ENCODE measurements around the gene GATD1. TPM values are rescaled to one million over a fixed set of nuclear protein-coding genes. Genes with fewer than 3 reads are reported as not detected.

GATD1 gene
- total and polyA plus RNA-seq, 2 donors (not counting 1 experiment from before 2014, with no cell fraction given) = 62.4 to 70.0 TPM

- Mint-ChIP-seq H3K27ac (no peak overlapping the region), H3K4me1 (peaks cover 2% of the 10 kb centered on the region), H3K4me3 (no peak overlapping the region), H3K27me3 (no peaks in the 10 kb centered on the region), H3K9me3 (ENCODE audit: insufficient read depth) (no peaks in the 10 kb centered on the region)
- POLR2A ChIA-PET = no interaction called here
- no peak overlapping the region for H3K27ac ChIP-seq (ENCODE audit: low read length in 2 of 2)
- H3K27me3 ChIP-seq (replicated peaks in 1 of 4; ENCODE audit: control extremely low read depth in 1 of 4, control insufficient read depth in 3 of 4, insufficient read depth in 4 of 4, low read length in 3 of 4) = no peaks in the 10 kb centered on the region
- H3K4me3 ChIP-seq (ENCODE audit: control extremely low read depth in 1 of 5, extremely low read depth in 1 of 5, insufficient read depth in 1 of 5, low read depth in 2 of 5, low read length in 4 of 5) = no peak overlapping the region
- H2AFZ ChIP-seq (ENCODE audit: insufficient read depth, low read depth, low read length, poor library complexity, severe bottlenecking) = no peak overlapping the region
- no peak overlapping the region for H3K9ac ChIP-seq (ENCODE audit: low read length)
- H3K9me3 ChIP-seq (ENCODE audit: control extremely low read depth in 1 of 3, control insufficient read depth in 2 of 3, insufficient read depth in 1 of 3, low read length in 2 of 3) = no peaks in the 10 kb centered on the region
- TF ChIP-seq EZH2 (IDR thresholded peaks at IDR 0.05; ENCODE audit: borderline replicate concordance, insufficient read depth, low read depth, low read length, poor library complexity, severe bottlenecking) = no peak
- TF ChIP-seq CTCF (IDR thresholded peaks at IDR 0.05) = no peak
- no peak for ATAC-seq (ENCODE audit: low read depth)
- CTCF ChIA-PET = interaction anchor here (1.1 to 3.1 kb wide), 2 partner anchors 102 to 105 kb away, joined by 3 to 8 read pairs; no protein-coding TSS in a partner anchor
- WGBS (ENCODE audit: insufficient coverage) = 100% methylated on average over 1 of the region's 2 CpGs
- no peak overlapping the region for H3K4me2 ChIP-seq (replicated peaks; ENCODE audit: low read depth, low read length, poor library complexity, severe bottlenecking)
- H4K20me1 ChIP-seq (ENCODE audit: control insufficient read depth, insufficient read depth, low read length, poor library complexity, severe bottlenecking) = peaks cover 17% of the 10 kb centered on the region
- peaks cover 0 to 43% of the 10 kb centered on the region in 2 experiments for H3K36me3 ChIP-seq (replicated peaks in 1 of 2; ENCODE audit: control extremely low read depth in 1 of 2, control insufficient read depth in 1 of 2, extremely low read depth in 1 of 2, insufficient read depth in 2 of 2, low read length in 1 of 2)
- H3K4me1 ChIP-seq (ENCODE audit: control insufficient read depth in 2 of 2, insufficient read depth in 2 of 2, low read length in 2 of 2) = no peaks in the 10 kb centered on the region
- intact Hi-C loops (cut with micrococcal nuclease) = no loop called here
- DNase-seq = no peak
- no peaks in the 10 kb centered on the region for H3K79me2 ChIP-seq (ENCODE audit: control insufficient read depth, insufficient read depth, low read length)
These were observed 10.4 kb downstream of the GATD1 start for GRCh38 chr11:766936-767210.

DNA sequence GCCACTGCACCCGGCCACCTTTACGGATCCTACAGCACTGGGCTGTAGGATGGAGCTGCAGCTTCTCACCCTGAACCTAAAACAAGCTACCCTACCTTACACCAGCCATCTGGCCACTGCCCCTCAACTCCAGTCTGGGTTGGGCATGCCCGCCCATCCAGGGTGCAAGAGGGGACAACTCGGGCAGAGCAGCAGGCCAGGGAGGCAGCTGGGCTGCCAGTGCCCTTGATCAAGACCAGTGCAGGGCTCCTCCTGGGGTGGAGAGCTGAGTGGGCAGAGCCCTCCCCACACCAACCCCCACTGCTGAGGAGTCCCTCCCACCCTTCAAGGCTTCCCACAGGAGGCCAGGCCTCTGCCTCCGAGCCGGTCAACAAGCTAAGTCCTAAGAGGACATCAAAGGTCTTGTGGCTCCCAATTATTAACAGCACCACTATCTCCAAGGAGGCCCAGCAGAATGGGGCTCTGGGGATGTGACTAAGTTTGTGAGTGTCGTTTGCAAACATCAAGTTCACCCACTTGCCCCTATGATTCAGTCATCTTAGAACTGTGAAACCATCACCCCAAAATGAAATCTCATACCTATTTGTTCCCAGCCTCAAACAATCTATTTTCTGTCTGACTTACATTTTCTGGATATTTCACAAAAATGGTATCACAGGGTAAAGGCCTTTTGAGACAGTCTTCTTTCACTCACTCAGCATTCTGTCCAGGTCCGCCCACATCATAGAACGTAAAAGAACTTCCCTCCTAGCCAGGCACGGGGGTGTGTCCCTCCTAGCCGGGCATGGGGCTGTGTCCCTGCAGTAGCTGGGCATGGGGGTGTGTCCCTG is 11.0 kb downstream of the GATD1 start:
- no peaks in the 10 kb centered on the region for H3K27me3 Mint-ChIP-seq

More for the DNA sequence above, 11.0 kb downstream of the GATD1 start:
- no peak overlapping the region for H3K27ac Mint-ChIP-seq
- intact Hi-C loops (cut with micrococcal nuclease) = no loop called here
- Histone ChIP-seq H3K27ac (ENCODE audit: low read length in 2 of 2) (no peak overlapping the region), H3K4me3 (ENCODE audit: control extremely low read depth in 1 of 5, extremely low read depth in 1 of 5, insufficient read depth in 1 of 5, low read depth in 2 of 5, low read length in 4 of 5) (no peak overlapping the region), H4K20me1 (ENCODE audit: control insufficient read depth, insufficient read depth, low read length, poor library complexity, severe bottlenecking) (peaks cover 17% of the 10 kb centered on the region), H3K4me2 (replicated peaks; ENCODE audit: low read depth, low read length, poor library complexity, severe bottlenecking) (no peak overlapping the region), H2AFZ (ENCODE audit: insufficient read depth, low read depth, low read length, poor library complexity, severe bottlenecking) (no peak overlapping the region), H3K4me1 (ENCODE audit: control insufficient read depth in 2 of 2, insufficient read depth in 2 of 2, low read length in 2 of 2) (no peaks in the 10 kb centered on the region), H3K9me3 (ENCODE audit: control extremely low read depth in 1 of 3, control insufficient read depth in 2 of 3, insufficient read depth in 1 of 3, low read length in 2 of 3) (no peaks in the 10 kb centered on the region), H3K9ac (ENCODE audit: low read length) (no peak overlapping the region), H3K79me2 (ENCODE audit: control insufficient read depth, insufficient read depth, low read length) (no peaks in the 10 kb centered on the region), H3K27me3 (replicated peaks in 1 of 4; ENCODE audit: control extremely low read depth in 1 of 4, control insufficient read depth in 3 of 4, insufficient read depth in 4 of 4, low read length in 3 of 4) (no peaks in the 10 kb centered on the region), H3K36me3 (replicated peaks in 1 of 2; ENCODE audit: control extremely low read depth in 1 of 2, control insufficient read depth in 1 of 2, extremely low read depth in 1 of 2, insufficient read depth in 2 of 2, low read length in 1 of 2) (peaks cover 0 to 47% of the 10 kb centered on the region in 2 experiments)
- 92% methylated on average over 5 of the region's 11 CpGs for WGBS (ENCODE audit: insufficient coverage)
- H3K9me3 Mint-ChIP-seq (ENCODE audit: insufficient read depth) = no peaks in the 10 kb centered on the region
- no peak for DNase-seq
- peaks cover 2% of the 10 kb centered on the region for H3K4me1 Mint-ChIP-seq
- TF ChIP-seq CTCF (IDR thresholded peaks at IDR 0.05) (no peak), EZH2 (IDR thresholded peaks at IDR 0.05; ENCODE audit: borderline replicate concordance, insufficient read depth, low read depth, low read length, poor library complexity, severe bottlenecking) (no peak)
- POLR2A ChIA-PET = no interaction called here
- CTCF ChIA-PET = interaction anchor here (0.7 to 3.4 kb wide), 4 partner anchors 19 to 211 kb away, joined by 3 to 16 read pairs (median 6); partner anchors contain the start of gene TALDO1
- no peak for ATAC-seq (ENCODE audit: low read depth)
- H3K4me3 Mint-ChIP-seq = no peak overlapping the region
